Esophagus squamous epithelium (tissue), 5 donors: Measurements from ENCODE around the gene ARAP2. TPM values are rescaled to one million over a fixed set of nuclear protein-coding genes. Genes with fewer than 3 reads are reported as not detected.

Experiments
- DNase-seq: peaks from one replicate; lab custom pipeline; 2025; lab: John Stamatoyannopoulos, UW
- H3K27ac ChIP-seq, 4 donors: fragments of 200-600 bp; sonication (generic); one replicate each; pipeline ENCODE4 v1.5.1; 2016 to 2019; ENCODE audit warnings: mild to moderate bottlenecking in 1 of 4
- H3K27me3 ChIP-seq, 4 donors: fragments of 200-600 bp; sonication (generic); 1 replicate in 3 of 4; 2 replicates in 1 of 4; pipeline versions ENCODE4 v1.5.1 to v1.6.0; 2017 to 2021; ENCODE audit warnings: antibody characterized with exemption in 1 of 4
- H3K36me3 ChIP-seq, 3 donors: fragments of 200-600 bp; sonication (generic); one replicate each; pipeline ENCODE4 v1.5.1; 2016 to 2019
- H3K4me1 ChIP-seq, 3 donors: fragments of 200-600 bp; sonication (generic); one replicate each; pipeline ENCODE4 v1.5.1; 2017 to 2019
- H3K4me3 ChIP-seq, 4 donors: fragments of 200-600 bp; sonication (generic); 1 replicate in 3 of 4; 2 replicates in 1 of 4; pipeline ENCODE4 v1.5.1; 2016 to 2019; ENCODE audit warnings: mild to moderate bottlenecking in 2 of 4, moderate library complexity in 1 of 4
- H3K9me3 ChIP-seq, 3 donors: fragments of 200-600 bp; sonication (generic); one replicate each; pipeline ENCODE4 v1.5.1; 2016 to 2019
- POLR2A ChIP-seq, 4 donors: fragments of 450-650 bp; IDR thresholded peaks; one replicate each; pipeline ENCODE4 v1.6.1; 2017; ENCODE audit warnings: antibody characterized with exemption in 4 of 4, mild to moderate bottlenecking in 4 of 4, moderate library complexity in 3 of 4
- WGBS, 2 donors: methylation state at CpG; one replicate each; pipeline ENCODE4 v1.1.5; 2018; 5-methylcytosine and 5-hydroxymethylcytosine counted together
- intact Hi-C: fragments of 100-400 bp; cut with DNase I; formaldehyde crosslinking; loops from one replicate; pipeline ENCODE4 v1.15.0; 2022
- total RNA-seq, 4 donors: library from RNA; depleted of rRNA; stranded (reverse); fragments of >200 nt; gene quantifications; one replicate each; pipeline ENCODE4 v1.1.0, GENCODE V29; 2016
- TF ChIP-seq, protein P1 (sequence below), 6 experiments: fragments of 450-650 bp in 4 of 6; fragments of 200-600 bp in 2 of 6; sonication (generic) in 2 of 6; IDR thresholded peaks; one replicate each; pipeline ENCODE4 v1.5.1; 2016 to 2019; ENCODE audit warnings: antibody characterized with exemption in 6 of 6, mild to moderate bottlenecking in 4 of 6, moderate library complexity in 4 of 6
- donor health status: DM: yes; HTN: yes; CAD: no.

The ARAP2 gene
- total RNA-seq, 4 donors from 2014 or later, result 28.5 to 65.8 (median 46.9) TPM

- Histone ChIP-seq H3K27me3 (no peaks in the 10 kb centered on the region), H3K27ac (no peak overlapping the region), H3K4me1 (no peaks in the 10 kb centered on the region), H3K9me3 (no peaks in the 10 kb centered on the region), H3K36me3 (peaks cover 0 to 24% (median 0%) of the 10 kb centered on the region in 3 donors), H3K4me3 (no peak overlapping the region)
- intact Hi-C loops, result no loop called here
- no peak for DNase-seq
- 90 to 97% methylated on average over 3 of the region's 3 CpGs for WGBS, 2 donors
- TF ChIP-seq, protein P1, sequence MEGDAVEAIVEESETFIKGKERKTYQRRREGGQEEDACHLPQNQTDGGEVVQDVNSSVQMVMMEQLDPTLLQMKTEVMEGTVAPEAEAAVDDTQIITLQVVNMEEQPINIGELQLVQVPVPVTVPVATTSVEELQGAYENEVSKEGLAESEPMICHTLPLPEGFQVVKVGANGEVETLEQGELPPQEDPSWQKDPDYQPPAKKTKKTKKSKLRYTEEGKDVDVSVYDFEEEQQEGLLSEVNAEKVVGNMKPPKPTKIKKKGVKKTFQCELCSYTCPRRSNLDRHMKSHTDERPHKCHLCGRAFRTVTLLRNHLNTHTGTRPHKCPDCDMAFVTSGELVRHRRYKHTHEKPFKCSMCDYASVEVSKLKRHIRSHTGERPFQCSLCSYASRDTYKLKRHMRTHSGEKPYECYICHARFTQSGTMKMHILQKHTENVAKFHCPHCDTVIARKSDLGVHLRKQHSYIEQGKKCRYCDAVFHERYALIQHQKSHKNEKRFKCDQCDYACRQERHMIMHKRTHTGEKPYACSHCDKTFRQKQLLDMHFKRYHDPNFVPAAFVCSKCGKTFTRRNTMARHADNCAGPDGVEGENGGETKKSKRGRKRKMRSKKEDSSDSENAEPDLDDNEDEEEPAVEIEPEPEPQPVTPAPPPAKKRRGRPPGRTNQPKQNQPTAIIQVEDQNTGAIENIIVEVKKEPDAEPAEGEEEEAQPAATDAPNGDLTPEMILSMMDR (IDR thresholded peaks at IDR 0.05), result no peak
- TF ChIP-seq POLR2A (IDR thresholded peaks at IDR 0.05), result no peak
Measured at GRCh38 chr4:36133658-36134057, 110.7 kb downstream of the ARAP2 start.

DNA sequence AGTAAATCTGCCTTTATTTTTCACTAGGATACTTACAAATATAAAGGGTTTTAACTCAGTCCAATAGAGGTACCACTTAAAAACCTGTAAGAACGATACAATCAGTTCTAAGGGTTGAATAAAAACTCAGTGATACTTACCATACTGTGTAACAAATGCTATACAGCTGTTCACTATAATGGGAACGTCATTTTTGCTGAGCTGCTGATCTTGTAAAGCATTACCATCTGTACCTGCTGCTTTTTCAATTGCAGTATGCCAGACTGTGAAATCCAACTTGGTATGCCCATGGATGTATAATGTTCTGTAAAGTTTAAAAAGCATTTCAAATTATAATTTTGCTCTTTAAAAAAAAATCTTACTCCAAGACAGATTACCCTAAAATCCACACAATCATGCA lies 111.2 kb downstream of the ARAP2 start:
- H3K4me1 ChIP-seq, result no peaks in the 10 kb centered on the region
- WGBS, 2 donors, result 75 to 78% methylated on average over 2 of the region's 2 CpGs
- H3K9me3 ChIP-seq, result no peaks in the 10 kb centered on the region
- no peak overlapping the region for H3K27ac ChIP-seq
- intact Hi-C loops, result no loop called here
- peaks cover 0 to 27% (median 0%) of the 10 kb centered on the region in 3 donors for H3K36me3 ChIP-seq
- no peaks in the 10 kb centered on the region for H3K27me3 ChIP-seq
- no peak for TF ChIP-seq POLR2A (IDR thresholded peaks at IDR 0.05)
- TF ChIP-seq, protein P1 (IDR thresholded peaks at IDR 0.05), result no peak
- no peak overlapping the region for H3K4me3 ChIP-seq
- no peak for DNase-seq

DNA sequence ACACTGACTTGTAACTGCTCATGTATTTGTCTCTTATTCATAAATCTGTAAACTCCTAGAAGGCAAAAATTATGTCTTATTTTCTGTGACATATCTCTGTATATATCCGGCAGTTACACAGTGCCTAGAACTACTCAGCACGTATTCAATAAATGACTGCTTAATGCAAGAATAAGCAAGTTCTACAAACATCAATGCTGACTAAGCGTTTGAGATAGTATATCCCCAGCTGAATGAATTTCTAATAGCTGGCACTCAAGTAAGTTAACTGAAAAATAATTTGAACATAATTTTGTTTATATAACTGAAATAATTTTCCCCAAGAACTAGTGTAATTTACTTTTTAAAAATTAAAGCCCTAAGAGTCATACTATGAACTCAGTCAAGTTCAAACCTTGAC lies 113.7 kb downstream of the ARAP2 start:
- Histone ChIP-seq H3K36me3 (peaks cover 0 to 50% (median 0%) of the 10 kb centered on the region in 3 donors), H3K9me3 (no peaks in the 10 kb centered on the region), H3K27ac (no peak overlapping the region), H3K27me3 (no peaks in the 10 kb centered on the region), H3K4me1 (no peaks in the 10 kb centered on the region), H3K4me3 (no peak overlapping the region)
- TF ChIP-seq, protein P1 (IDR thresholded peaks at IDR 0.05), result no peak
- TF ChIP-seq POLR2A (IDR thresholded peaks at IDR 0.05), result no peak
- intact Hi-C loops, result no loop called here
- 83 to 88% methylated on average over 3 of the region's 3 CpGs for WGBS, 2 donors
- DNase-seq, result no peak

- intact Hi-C loops, result no loop called here
- DNase-seq, result no peak
- no peaks in the 10 kb centered on the region for H3K27me3 ChIP-seq
Measured at GRCh38 chr4:36128689-36129088, 115.6 kb downstream of the ARAP2 start.

DNA sequence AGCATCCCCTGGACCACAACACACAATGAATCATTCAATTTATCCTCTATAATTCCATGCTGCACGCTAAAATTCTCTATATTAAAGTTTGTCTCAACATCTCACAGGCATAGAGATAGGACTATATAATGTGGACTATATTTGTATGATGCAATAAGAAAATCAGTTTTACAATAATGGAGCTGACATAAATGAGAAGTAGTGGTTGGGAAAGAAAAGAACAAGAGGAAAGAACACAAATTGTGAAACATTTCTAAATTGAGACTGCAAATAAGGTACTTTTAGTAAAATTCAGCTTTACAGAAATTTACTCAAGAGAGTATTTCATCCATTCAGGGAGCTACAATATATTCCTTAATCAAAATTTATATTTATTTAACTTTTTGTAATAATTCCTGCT lies 120.4 kb downstream of the ARAP2 start:
- H3K4me3 ChIP-seq, result no peak overlapping the region
- no peaks in the 10 kb centered on the region for H3K4me1 ChIP-seq
- H3K27ac ChIP-seq, result no peak overlapping the region
- no peaks in the 10 kb centered on the region for H3K27me3 ChIP-seq
- DNase-seq, result no peak
- 67 to 82% methylated on average over 1 of the region's 1 CpG for WGBS, 2 donors
- no peak for TF ChIP-seq POLR2A (IDR thresholded peaks at IDR 0.05)
- TF ChIP-seq, protein P1 (IDR thresholded peaks at IDR 0.05), result no peak
- no peaks in the 10 kb centered on the region for H3K9me3 ChIP-seq
- intact Hi-C loops, result no loop called here
- peaks cover 0 to 77% (median 0%) of the 10 kb centered on the region in 3 donors for H3K36me3 ChIP-seq

More at GRCh38 chr4:36128689-36129088, 115.6 kb downstream of the ARAP2 start:
- no peak overlapping the region for H3K4me3 ChIP-seq
- no peaks in the 10 kb centered on the region for H3K9me3 ChIP-seq
- TF ChIP-seq, protein P1 (IDR thresholded peaks at IDR 0.05), result no peak
- TF ChIP-seq POLR2A (IDR thresholded peaks at IDR 0.05), result no peak
- WGBS, 2 donors, result 41 to 56% methylated on average over 2 of the region's 2 CpGs
- H3K4me1 ChIP-seq, result no peaks in the 10 kb centered on the region
- no peak overlapping the region for H3K27ac ChIP-seq
- H3K36me3 ChIP-seq, result peaks cover 0 to 69% (median 0%) of the 10 kb centered on the region in 3 donors
